ENCODE measurements around the gene KCTD11.
"Not testable (repeated sequence)": the region's sequence is repeated elsewhere in the genome, so short reads cannot be mapped to it uniquely, and the experiment has no call there.

KCTD11 gene

GRCh38 chr17:7346761-7347614, 5.0 kb upstream of the KCTD11 start:
- no peak for DNase-seq

GRCh38 chr17:7347630-7348477, 4.1 kb upstream of the KCTD11 start:
- DNase-seq = no peak

GRCh38 chr17:7348478-7349242, 3.3 kb upstream of the KCTD11 start:
- no peak for DNase-seq

GRCh38 chr17:7352503-7352889, 534 bp downstream of the KCTD11 start:
- DNase-seq = no peak

GRCh38 chr17:7352910-7353635, 1.1 kb downstream of the KCTD11 start:
- DNase-seq = no peak

DNA sequence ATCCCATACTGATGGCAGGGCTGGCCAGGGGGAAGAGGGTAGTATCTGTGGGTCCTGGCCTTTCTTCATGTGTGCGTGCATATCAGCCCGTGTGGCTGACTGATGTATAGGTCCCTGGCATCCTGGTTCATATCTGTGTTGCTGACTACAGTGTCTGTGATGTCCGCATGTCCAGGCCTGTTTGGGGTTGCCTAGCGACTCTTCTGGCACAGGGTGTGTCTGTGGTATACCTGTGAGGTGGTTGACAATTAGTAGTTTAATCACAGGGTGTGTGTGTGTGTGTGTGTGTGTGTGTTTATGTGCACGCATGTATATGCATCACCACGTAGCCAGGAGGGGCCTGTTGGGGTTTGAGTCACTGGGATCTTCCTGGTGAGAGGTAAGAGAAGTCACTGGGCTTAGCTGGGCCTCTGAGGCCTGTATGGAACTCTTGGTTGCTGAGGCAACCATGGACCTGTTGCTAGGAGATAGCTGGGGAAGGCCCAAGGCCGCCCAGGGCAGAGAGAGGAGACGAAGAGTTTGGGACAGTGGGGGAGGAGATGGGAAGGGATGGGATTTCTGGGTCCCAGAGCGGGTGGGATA, 2.4 kb downstream of the KCTD11 start:
- DNase-seq = no peak

DNA sequence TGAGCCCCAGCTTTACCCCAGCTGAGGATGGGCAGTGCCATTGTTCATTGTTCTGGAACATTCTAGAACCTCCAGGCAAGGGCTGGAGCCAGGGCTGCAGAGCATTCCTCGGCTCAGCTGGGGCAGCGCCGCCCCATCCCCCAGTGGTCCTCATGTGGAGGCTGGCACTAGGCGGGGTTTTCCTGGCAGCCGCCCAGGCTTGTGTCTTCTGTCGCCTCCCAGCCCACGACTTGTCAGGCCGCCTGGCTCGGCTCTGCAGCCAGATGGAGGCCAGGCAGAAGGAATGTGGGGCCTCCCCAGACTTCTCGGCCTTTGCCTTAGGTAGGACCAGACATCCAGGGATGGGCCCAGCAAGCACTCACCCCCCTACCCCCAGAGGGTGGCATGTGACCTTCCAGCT, 3.1 kb downstream of the KCTD11 start, which contains the start of gene TMEM95:
TMEM95 (plus strand) TSS at position 104 of the 400 bp plus-strand sequence; CDS start at position 153, 49 bp downstream.
- DNase-seq = no peak

DNA sequence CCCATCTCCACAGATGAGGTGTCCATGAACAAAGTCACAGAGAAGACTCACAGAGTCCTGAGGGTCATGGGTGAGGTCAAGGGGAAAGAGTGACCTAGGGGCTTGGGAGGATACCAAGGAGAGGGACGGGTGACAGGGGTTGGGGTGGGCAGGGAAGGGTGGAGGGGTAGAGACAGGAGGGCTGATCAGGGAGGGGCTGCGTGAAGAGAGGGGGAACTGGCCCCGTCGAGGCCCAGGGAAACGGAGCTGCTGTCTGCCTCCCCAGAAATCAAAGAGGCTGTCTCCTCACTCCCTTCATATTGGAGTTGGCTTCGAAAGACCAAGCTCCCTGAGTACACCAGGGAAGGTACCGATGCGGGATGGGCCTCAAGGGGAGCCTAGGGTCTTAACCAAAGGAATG, 3.6 kb downstream of the KCTD11 start:
- DNase-seq = no peak

DNA sequence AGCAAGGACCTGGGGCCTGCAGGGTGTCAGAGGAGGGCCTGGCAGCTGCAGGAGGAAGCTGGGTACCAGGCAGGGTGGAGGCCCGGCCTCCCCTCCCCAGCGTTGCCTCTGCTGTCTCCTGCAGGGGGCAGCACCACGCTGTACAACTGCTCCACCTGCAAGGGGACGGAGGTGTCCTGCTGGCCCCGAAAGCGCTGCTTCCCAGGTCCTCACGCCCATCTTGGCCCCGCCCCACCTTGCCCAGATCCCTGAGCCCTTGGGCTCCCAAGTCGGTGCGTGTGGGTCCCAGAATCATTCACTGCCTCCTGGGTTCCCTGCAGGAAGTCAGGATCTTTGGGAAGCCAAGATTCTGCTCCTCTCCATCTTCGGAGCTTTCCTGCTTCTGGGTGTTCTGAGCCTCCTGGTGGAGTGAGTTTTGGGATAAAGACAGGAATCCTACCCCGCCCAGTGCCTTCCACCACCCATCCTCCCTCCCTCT, 4.1 kb downstream of the KCTD11 start:
- peak; percentile 85 to 91 for DNase-seq

GRCh38 chr17:7356756-7357155, 4.8 kb downstream of the KCTD11 start:
- no peak for DNase-seq

DNA sequence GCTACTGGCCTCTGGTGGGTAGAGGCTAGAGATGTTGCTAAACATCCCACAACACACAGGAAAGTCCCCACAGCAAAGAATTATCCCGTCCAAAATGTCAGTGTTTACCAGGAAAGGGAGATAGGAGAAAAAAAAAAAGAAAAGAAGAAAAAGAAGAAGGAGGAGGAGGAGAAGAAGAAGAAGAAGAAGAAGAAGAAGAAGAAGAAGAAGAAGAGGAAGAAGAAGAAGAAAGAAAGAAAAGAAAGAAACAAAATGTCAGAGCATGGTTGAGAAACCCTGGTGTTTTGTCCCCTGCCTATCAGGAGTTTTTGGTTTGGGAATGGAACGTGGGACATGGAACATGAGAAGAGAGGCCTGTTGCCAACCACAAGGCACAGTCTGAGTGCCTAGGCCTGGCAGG, 5.4 kb downstream of the KCTD11 start:
- no peak for DNase-seq

DNA sequence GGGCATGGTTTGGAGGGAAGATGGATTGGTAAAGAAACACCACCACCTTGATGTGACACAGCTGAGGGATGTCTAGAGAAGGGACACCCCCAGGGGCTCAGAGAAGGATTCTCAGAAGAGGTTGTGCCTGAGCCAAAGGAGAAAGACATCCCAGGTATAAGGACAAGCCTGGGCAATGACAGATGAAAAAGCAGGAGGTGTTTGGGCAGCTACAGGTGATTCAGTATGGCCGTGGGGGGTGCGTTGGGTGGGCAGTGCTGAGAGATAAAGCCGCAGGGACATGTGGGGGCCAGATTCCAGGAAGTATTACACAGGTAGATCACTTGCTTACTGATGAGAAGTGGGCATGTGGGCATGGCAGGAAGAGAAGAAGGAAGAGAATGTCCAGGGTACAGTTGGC, 9.9 kb downstream of the KCTD11 start:
- no peak for DNase-seq

DNA sequence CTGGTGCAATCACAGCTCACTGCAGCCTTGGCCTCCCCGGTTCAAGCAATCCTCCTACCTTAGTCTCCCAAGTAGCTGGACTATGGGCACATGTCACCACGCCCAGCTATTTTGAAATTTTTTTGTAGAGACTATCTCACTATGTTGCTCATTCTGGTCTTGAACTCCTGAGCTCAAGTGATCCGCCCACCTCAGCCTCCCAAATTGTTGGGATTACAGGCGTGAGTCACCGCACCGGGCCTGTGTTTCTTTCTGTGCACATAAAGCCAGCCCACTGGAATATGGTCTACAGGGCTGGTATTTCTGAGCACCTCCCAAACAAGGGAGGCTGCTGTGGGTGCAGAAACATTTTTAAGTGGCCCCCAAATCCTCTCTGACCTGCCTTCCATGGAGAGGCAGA, 11.3 kb downstream of the KCTD11 start:
- DNase-seq = no peak

GRCh38 chr17:7365963-7366362, 14.0 kb downstream of the KCTD11 start:
- not testable (repeated sequence) for DNase-seq

GRCh38 chr17:7367083-7367482, 15.1 kb downstream of the KCTD11 start:
- DNase-seq = no peak

DNA sequence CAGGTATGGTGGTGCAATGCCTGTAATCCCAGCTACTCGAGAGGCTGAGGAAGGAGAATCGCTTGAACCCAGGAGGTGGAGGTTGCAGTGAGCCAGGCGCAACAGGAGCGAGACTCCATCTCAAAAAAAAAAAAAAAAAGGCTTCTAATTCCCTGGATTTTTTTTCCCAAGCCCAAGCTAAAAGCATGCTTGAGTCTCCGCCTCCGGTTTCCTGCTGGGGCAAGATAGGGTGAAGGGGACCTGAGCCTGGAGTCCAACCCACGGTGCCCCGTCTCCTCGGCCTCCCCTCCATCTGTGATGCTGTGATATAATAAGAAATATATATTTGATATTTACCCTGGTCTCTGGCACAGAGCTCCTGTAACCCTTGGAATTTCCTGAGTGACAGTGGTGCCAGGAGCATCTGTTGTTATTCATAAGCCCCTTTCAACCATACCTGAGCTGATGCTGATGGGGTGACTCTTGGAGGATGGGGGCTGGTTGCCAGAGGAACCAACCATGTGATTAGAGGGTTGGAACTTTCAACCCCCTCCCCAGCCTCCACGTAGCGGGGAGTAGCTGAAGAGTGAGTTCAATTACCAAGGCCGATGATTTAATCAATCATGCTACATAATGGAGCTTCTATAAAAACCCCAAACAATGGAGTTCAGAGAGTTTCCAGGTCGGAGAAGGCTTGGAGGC, 16.1 kb downstream of the KCTD11 start:
- no peak for DNase-seq

GRCh38 chr17:7368599-7368994, 16.6 kb downstream of the KCTD11 start:
- not testable (repeated sequence) for DNase-seq

DNA sequence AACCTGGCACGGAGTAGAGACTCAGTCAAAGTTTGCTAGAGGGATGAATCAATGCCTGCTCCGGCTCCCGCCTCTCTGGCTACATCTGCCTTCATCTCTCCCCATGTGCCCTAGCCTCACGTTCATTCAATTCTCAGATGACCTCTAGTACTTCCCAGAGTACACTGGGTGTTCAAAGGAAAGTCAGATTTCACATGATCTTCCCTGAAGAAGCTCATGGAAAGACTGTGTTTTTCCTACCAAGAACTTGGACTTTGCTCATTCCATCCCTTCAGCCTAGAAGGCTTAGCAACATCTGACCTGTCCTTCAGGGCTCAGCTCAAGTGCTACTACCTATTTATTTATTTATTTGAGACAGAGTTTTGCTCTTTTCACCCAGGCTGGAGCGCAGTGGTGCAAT, 17.9 kb downstream of the KCTD11 start:
- DNase-seq = no peak

GRCh38 chr17:7370853-7371252, 18.9 kb downstream of the KCTD11 start:
- no peak for DNase-seq

- DNase-seq = no peak
Observed at GRCh38 chr17:7374353-7374752, 22.4 kb downstream of the KCTD11 start.

- DNase-seq = no peak
Observed at GRCh38 chr17:7379134-7379533, 27.2 kb downstream of the KCTD11 start.

Data from stimulated activated CD4-positive, alpha-beta T cell treated with anti-CD3 and anti-CD28 coated beads, Interleukin-2, amount 100 ng/mL, for 48 hours (primary cell).